ENCODE results near the gene FSTL1.

DNA sequence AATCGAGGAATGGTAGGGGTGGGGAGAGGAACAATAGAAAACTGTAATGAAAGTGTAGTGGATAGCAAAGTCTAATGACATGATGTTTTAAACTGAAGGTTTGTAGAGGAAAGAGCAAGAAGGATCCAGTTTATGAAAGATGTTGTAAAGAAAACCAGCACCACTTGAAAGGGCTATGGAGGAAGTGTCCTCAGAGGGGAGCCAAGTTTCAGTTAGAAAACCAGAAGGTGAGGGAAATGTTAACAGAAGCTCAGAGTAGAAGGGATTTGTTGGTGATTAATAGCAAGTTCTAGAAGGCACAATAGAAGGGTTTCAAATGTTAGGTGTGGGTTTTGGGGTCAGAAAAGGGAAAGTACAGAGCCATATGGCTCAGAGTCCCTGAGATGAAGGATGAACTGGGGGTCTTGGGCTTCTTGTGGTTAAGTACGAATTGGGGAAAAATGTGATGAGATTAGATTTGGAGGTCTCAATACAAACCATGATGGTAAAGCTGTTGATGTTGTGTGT lies 67.8 kb downstream of the FSTL1 start:
- TF ChIP-seq YY1 (IDR thresholded peaks at IDR 0.05; ENCODE audit: extremely low read depth, insufficient replicate concordance, low read depth, low read length) = no peak
- TF ChIP-seq, protein P1, sequence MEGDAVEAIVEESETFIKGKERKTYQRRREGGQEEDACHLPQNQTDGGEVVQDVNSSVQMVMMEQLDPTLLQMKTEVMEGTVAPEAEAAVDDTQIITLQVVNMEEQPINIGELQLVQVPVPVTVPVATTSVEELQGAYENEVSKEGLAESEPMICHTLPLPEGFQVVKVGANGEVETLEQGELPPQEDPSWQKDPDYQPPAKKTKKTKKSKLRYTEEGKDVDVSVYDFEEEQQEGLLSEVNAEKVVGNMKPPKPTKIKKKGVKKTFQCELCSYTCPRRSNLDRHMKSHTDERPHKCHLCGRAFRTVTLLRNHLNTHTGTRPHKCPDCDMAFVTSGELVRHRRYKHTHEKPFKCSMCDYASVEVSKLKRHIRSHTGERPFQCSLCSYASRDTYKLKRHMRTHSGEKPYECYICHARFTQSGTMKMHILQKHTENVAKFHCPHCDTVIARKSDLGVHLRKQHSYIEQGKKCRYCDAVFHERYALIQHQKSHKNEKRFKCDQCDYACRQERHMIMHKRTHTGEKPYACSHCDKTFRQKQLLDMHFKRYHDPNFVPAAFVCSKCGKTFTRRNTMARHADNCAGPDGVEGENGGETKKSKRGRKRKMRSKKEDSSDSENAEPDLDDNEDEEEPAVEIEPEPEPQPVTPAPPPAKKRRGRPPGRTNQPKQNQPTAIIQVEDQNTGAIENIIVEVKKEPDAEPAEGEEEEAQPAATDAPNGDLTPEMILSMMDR (IDR thresholded peaks at IDR 0.05 in 2 of 3, conservative IDR thresholded peaks at IDR 0.05 in 1 of 3; ENCODE audit: borderline replicate concordance in 1 of 3, insufficient read depth in 1 of 3, low read depth in 2 of 3, low read length in 2 of 3) = no peak
- TF ChIP-seq POLR2A (IDR thresholded peaks at IDR 0.05; ENCODE audit: borderline replicate concordance, extremely low read depth, insufficient read depth, insufficient read length) = no peak
- TF ChIP-seq, protein P2, sequence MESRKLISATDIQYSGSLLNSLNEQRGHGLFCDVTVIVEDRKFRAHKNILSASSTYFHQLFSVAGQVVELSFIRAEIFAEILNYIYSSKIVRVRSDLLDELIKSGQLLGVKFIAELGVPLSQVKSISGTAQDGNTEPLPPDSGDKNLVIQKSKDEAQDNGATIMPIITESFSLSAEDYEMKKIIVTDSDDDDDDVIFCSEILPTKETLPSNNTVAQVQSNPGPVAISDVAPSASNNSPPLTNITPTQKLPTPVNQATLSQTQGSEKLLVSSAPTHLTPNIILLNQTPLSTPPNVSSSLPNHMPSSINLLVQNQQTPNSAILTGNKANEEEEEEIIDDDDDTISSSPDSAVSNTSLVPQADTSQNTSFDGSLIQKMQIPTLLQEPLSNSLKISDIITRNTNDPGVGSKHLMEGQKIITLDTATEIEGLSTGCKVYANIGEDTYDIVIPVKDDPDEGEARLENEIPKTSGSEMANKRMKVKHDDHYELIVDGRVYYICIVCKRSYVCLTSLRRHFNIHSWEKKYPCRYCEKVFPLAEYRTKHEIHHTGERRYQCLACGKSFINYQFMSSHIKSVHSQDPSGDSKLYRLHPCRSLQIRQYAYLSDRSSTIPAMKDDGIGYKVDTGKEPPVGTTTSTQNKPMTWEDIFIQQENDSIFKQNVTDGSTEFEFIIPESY (IDR thresholded peaks at IDR 0.05; ENCODE audit: extremely low read depth, insufficient replicate concordance, low read length) = no peak
- no peak for TF ChIP-seq CEBPB (IDR thresholded peaks at IDR 0.05; ENCODE audit: low read depth)
- no peak for TF ChIP-seq POLR2AphosphoS5 (IDR thresholded peaks at IDR 0.05; ENCODE audit: low read depth, low read length)
- TF ChIP-seq ZFX (IDR thresholded peaks at IDR 0.05) = no peak
- TF ChIP-seq SIN3A (IDR thresholded peaks at IDR 0.05; ENCODE audit: low read depth) = no peak
- TF ChIP-seq, protein P3, sequence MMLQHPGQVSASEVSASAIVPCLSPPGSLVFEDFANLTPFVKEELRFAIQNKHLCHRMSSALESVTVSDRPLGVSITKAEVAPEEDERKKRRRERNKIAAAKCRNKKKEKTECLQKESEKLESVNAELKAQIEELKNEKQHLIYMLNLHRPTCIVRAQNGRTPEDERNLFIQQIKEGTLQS (IDR thresholded peaks at IDR 0.05) = no peak
- TF ChIP-seq, protein P4, sequence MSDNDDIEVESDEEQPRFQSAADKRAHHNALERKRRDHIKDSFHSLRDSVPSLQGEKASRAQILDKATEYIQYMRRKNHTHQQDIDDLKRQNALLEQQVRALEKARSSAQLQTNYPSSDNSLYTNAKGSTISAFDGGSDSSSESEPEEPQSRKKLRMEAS (IDR thresholded peaks at IDR 0.05) = no peak
- no peak for TF ChIP-seq EZH2 (IDR thresholded peaks at IDR 0.05)
- TF ChIP-seq JUND (IDR thresholded peaks at IDR 0.05) = no peak

Data from HCT116 (cell line).